Uterus (tissue), 4 donors: ENCODE measurements around the gene ADGRG6. TPM values are rescaled to one million over a fixed set of nuclear protein-coding genes. Genes with fewer than 3 reads are reported as not detected.

Experiments used
- DNase-seq, 2 donors: peaks; one replicate each; pipeline ENCODE4 v3.0.0-alpha.2; 2019 to 2020
- H3K27ac ChIP-seq, 2 donors: fragments of 200-600 bp; sonication (generic); 1 replicate in 1 of 2; 2 replicates in 1 of 2; pipeline ENCODE4 v1.5.1; 2016 to 2018
- H3K27me3 ChIP-seq, 2 donors: fragments of 200-600 bp; sonication (generic); one replicate each; pipeline ENCODE4 v1.5.1; 2018 to 2019; ENCODE audit warnings: control low read depth in 1 of 2
- H3K36me3 ChIP-seq, 2 donors: fragments of 200-600 bp; sonication (generic); one replicate each; pipeline ENCODE4 v1.5.1; 2019; ENCODE audit warnings: control low read depth in 1 of 2
- H3K4me1 ChIP-seq, 2 donors: fragments of 200-600 bp; sonication (generic); one replicate each; pipeline ENCODE4 v1.5.1; 2018 to 2019; ENCODE audit warnings: control low read depth in 1 of 2
- H3K4me3 ChIP-seq, 2 donors: fragments of 200-600 bp; sonication (generic); 1 replicate in 1 of 2; 2 replicates in 1 of 2; pipeline ENCODE4 v1.5.1; 2018 to 2019; ENCODE audit warnings: mild to moderate bottlenecking in 1 of 2
- H3K9me3 ChIP-seq, 2 donors: fragments of 200-600 bp; sonication (generic); one replicate each; pipeline ENCODE4 v1.5.1; 2019; ENCODE audit warnings: control low read depth in 1 of 2
- POLR2A ChIP-seq, 2 donors: fragments of 450-650 bp; IDR thresholded peaks; one replicate each; pipeline ENCODE4 v1.6.1; 2016; ENCODE audit warnings: antibody characterized with exemption in 2 of 2, mild to moderate bottlenecking in 1 of 2, moderate library complexity in 1 of 2
- intact Hi-C: fragments of 100-400 bp; cut with DNase I; formaldehyde crosslinking; loops from one replicate; pipeline ENCODE4 v1.15.1; 2023; ENCODE audit warnings: low total_unique reads
- total RNA-seq, 4 donors: library from RNA; depleted of rRNA in 3 of 4; stranded (reverse); fragments of >200 nt in 3 of 4; gene quantifications; one replicate each; pipeline versions ENCODE4 v1.1.0 to v1.2.4, GENCODE V29; 2014 to 2023
- TF ChIP-seq, protein P1 (sequence below), 4 experiments: fragments of 200-600 bp in 2 of 4; fragments of 450-650 bp in 2 of 4; sonication (generic) in 2 of 4; IDR thresholded peaks; one replicate each; pipeline ENCODE4 v1.5.1; 2016 to 2019; ENCODE audit warnings: antibody characterized with exemption in 4 of 4, mild to moderate bottlenecking in 2 of 4, moderate library complexity in 1 of 4
- donor health status: DM: yes; HTN: yes; CAD: no.

ADGRG6 gene
- total RNA-seq, 4 donors from 2014 or later: 3.6 to 23.8 (median 9.5) TPM

DNA sequence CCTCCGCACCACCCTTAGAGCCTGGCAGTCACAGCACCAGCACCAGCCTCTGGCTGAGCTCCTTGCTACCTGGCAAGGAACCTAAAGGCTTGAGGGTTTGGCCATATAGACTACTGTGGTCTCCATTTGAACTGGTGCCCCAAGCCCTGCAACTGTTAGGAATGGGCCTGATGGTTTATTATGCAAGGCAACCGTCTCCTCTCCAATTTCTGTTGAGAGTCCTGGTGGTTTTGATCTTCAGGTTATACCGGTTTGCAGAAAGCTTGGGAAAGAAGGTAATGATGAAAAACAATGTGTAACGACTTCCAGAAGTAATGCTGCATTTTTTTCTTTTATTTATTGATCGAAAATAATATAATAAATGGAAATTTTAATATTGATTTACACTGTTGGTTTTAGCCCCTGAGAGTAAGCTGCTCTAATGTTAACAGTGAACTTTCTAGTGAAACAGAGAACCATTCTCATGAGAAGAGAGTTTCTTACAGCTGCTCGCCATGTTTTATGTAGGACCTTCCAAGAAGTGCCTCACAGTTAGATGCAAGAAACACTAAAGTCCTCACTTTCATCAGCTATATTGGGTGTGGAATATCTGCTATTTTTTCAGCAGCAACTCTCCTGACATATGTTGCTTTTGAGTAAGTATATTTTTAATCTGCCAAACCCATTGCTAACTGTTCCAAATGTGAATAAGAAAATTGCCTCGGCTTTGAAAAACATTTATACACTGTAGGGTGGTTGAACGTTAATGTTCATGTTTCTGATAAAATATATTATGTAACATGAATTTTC, 112.8 kb downstream of the ADGRG6 start:
- TF ChIP-seq, protein P1, sequence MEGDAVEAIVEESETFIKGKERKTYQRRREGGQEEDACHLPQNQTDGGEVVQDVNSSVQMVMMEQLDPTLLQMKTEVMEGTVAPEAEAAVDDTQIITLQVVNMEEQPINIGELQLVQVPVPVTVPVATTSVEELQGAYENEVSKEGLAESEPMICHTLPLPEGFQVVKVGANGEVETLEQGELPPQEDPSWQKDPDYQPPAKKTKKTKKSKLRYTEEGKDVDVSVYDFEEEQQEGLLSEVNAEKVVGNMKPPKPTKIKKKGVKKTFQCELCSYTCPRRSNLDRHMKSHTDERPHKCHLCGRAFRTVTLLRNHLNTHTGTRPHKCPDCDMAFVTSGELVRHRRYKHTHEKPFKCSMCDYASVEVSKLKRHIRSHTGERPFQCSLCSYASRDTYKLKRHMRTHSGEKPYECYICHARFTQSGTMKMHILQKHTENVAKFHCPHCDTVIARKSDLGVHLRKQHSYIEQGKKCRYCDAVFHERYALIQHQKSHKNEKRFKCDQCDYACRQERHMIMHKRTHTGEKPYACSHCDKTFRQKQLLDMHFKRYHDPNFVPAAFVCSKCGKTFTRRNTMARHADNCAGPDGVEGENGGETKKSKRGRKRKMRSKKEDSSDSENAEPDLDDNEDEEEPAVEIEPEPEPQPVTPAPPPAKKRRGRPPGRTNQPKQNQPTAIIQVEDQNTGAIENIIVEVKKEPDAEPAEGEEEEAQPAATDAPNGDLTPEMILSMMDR (IDR thresholded peaks at IDR 0.05): no peak
- no peak for TF ChIP-seq POLR2A (IDR thresholded peaks at IDR 0.05)
- no peaks in the 10 kb centered on the region for H3K9me3 ChIP-seq
- H3K36me3 ChIP-seq: no peaks in the 10 kb centered on the region
- H3K27me3 ChIP-seq: no peaks in the 10 kb centered on the region
- H3K4me3 ChIP-seq: no peak overlapping the region
- H3K4me1 ChIP-seq: no peaks in the 10 kb centered on the region
- no peak for DNase-seq
- intact Hi-C loops: no loop called here
- no peak overlapping the region for H3K27ac ChIP-seq

DNA sequence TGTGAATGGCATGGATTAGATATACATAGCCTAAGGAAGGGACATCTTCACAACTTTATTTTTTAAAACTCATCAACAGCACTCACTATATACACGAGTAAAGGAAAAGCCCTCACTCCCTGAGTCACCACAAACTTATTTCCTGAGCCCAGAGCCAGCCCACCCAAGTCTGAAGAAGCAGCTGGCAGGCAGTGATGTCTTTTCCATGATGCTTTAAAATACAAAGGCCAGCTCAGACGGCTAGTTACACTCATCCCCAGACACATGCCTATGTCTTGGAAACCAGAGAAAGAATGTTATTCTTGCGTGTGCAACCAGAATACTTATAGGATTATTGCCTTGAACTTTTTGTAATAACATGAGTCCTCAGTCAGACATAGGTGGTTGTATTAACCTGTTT, 114.4 kb downstream of the ADGRG6 start:
- Histone ChIP-seq H3K27ac (no peak overlapping the region), H3K27me3 (no peaks in the 10 kb centered on the region), H3K4me3 (no peak overlapping the region), H3K9me3 (no peaks in the 10 kb centered on the region), H3K4me1 (no peaks in the 10 kb centered on the region), H3K36me3 (no peaks in the 10 kb centered on the region)
- TF ChIP-seq, protein P1 (IDR thresholded peaks at IDR 0.05): no peak
- no peak for TF ChIP-seq POLR2A (IDR thresholded peaks at IDR 0.05)
- DNase-seq: no peak
- intact Hi-C loops: no loop called here

DNA sequence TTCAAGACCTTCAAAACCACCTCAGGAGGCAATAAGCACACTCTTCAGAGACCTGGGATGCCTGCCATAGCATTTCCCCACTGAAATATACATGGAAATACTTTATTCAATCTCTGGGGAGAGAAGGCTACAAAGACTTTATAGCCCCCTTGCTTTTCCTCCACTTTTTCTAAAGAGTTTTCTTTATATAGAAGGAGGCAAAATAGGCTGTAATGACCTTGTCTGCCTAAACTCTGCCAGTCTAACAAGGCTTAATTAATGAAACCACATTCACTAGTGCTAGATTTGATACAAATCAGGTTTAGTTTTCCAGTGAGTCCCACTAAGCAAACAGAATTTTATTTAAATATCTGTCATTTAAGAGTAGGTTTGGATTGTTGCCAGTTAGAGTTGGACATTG, 114.9 kb downstream of the ADGRG6 start:
- Histone ChIP-seq H3K27me3 (no peaks in the 10 kb centered on the region), H3K36me3 (no peaks in the 10 kb centered on the region), H3K27ac (no peak overlapping the region), H3K9me3 (no peaks in the 10 kb centered on the region), H3K4me3 (no peak overlapping the region), H3K4me1 (no peaks in the 10 kb centered on the region)
- intact Hi-C loops: no loop called here
- TF ChIP-seq POLR2A (IDR thresholded peaks at IDR 0.05): no peak
- TF ChIP-seq, protein P1 (IDR thresholded peaks at IDR 0.05): no peak
- DNase-seq: no peak

DNA sequence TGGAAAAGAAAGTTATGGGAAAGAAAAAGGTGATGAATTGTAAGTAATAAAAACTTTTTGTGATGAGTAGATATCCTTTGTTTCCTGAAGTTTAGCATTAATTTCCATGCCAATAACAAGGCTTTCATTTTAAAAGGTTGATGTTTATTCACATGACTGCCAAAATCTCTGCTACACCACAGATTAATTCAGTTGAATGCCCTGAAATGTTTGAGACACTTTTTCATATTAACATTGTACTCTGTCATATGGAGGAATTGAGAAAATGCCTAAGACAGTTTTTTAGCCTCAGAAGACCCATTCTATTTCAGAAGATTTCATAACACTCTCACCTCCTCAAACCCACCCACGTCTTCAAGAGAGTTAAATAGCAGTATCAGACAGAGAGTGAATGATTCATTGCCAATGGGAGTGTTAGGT, 115.5 kb downstream of the ADGRG6 start:
- Histone ChIP-seq H3K27me3 (no peaks in the 10 kb centered on the region), H3K4me1 (no peaks in the 10 kb centered on the region), H3K9me3 (no peaks in the 10 kb centered on the region), H3K4me3 (no peak overlapping the region), H3K27ac (no peak overlapping the region), H3K36me3 (no peaks in the 10 kb centered on the region)
- DNase-seq: no peak
- TF ChIP-seq, protein P1 (IDR thresholded peaks at IDR 0.05): no peak
- no peak for TF ChIP-seq POLR2A (IDR thresholded peaks at IDR 0.05)
- intact Hi-C loops: no loop called here

DNA sequence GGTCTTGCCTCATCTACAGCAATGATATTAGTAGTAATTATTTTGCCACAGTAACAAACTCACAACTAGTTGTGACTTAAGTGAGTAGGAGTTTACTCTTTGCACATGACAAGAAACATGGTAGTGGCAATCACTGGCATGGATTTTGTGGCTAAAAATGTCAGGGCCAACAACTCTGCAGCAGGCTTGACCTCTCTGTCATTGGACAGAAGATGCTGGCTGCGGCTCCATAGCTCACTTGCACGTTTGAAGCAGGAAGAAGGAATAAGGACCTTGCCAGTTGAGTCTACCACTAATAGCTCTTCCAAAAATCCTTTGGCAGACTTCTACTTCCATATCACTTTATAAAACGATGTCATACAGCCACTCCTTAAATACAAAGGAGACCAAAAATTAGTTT, 117.3 kb downstream of the ADGRG6 start:
- Histone ChIP-seq H3K27ac (no peak overlapping the region), H3K4me3 (no peak overlapping the region), H3K4me1 (no peaks in the 10 kb centered on the region), H3K27me3 (no peaks in the 10 kb centered on the region), H3K36me3 (no peaks in the 10 kb centered on the region), H3K9me3 (no peaks in the 10 kb centered on the region)
- DNase-seq: no peak
- intact Hi-C loops: no loop called here
- no peak for TF ChIP-seq POLR2A (IDR thresholded peaks at IDR 0.05)
- TF ChIP-seq, protein P1 (IDR thresholded peaks at IDR 0.05): no peak
